ENCODE results near the gene PTPN21.

The PTPN21 gene

GRCh38 chr14:88479574-88479987 lies 75.2 kb downstream of the PTPN21 start:
- TF ChIP-seq CTCF (IDR thresholded peaks at IDR 0.05; ENCODE audit: insufficient read depth, low read length), result no peak
- no peak for TF ChIP-seq GABPA (IDR thresholded peaks at IDR 0.05; ENCODE audit: low read depth)
- no peak for TF ChIP-seq SPI1 (IDR thresholded peaks at IDR 0.05; ENCODE audit: borderline replicate concordance, low read depth)
- no peak for TF ChIP-seq POLR2AphosphoS5 (IDR thresholded peaks at IDR 0.05; ENCODE audit: low read depth)
- TF ChIP-seq REST (IDR thresholded peaks at IDR 0.05; ENCODE audit: insufficient replicate concordance, low read depth), result no peak

GRCh38 chr14:88478931-88479330 lies 75.9 kb downstream of the PTPN21 start:
- TF ChIP-seq REST (IDR thresholded peaks at IDR 0.05; ENCODE audit: insufficient replicate concordance, low read depth) (no peak), GABPA (IDR thresholded peaks at IDR 0.05; ENCODE audit: low read depth) (no peak), POLR2AphosphoS5 (IDR thresholded peaks at IDR 0.05; ENCODE audit: low read depth) (no peak), CTCF (IDR thresholded peaks at IDR 0.05; ENCODE audit: insufficient read depth, low read length) (no peak), SPI1 (IDR thresholded peaks at IDR 0.05; ENCODE audit: borderline replicate concordance, low read depth) (no peak)
- DNase-seq (ENCODE audit: low read depth in 1 of 2, low spot score in 1 of 2), result no peak
- Histone ChIP-seq H3K27ac (replicated peaks) (no peak overlapping the region), H3K4me3 (replicated peaks; ENCODE audit: insufficient read depth, low read length) (no peak overlapping the region), H3K27me3 (ENCODE audit: insufficient read depth, poor library complexity, severe bottlenecking) (no peaks in the 10 kb centered on the region)

More at GRCh38 chr14:88479574-88479987, 75.2 kb downstream of the PTPN21 start:
- Histone ChIP-seq H3K4me3 (replicated peaks; ENCODE audit: insufficient read depth, low read length) (no peak overlapping the region), H3K27me3 (ENCODE audit: insufficient read depth, poor library complexity, severe bottlenecking) (no peaks in the 10 kb centered on the region), H3K27ac (replicated peaks) (no peak overlapping the region)
- no peak for DNase-seq (ENCODE audit: low read depth in 1 of 2, low spot score in 1 of 2)

- Histone ChIP-seq H3K27ac (replicated peaks) (no peak overlapping the region), H3K27me3 (ENCODE audit: insufficient read depth, poor library complexity, severe bottlenecking) (no peaks in the 10 kb centered on the region)
- DNase-seq (ENCODE audit: low read depth in 1 of 2, low spot score in 1 of 2), result no peak
These were observed 77.1 kb downstream of the PTPN21 start for GRCh38 chr14:88477513-88478250.

More at GRCh38 chr14:88477513-88478250, 77.1 kb downstream of the PTPN21 start:
- TF ChIP-seq REST (IDR thresholded peaks at IDR 0.05; ENCODE audit: insufficient replicate concordance, low read depth), result no peak
- no peak overlapping the region for H3K4me3 ChIP-seq (replicated peaks; ENCODE audit: insufficient read depth, low read length)

Data from HL-60 (cell line).